C4-2B (cell line): Measurements from ENCODE around the gene VPS72.

Source experiments
- H3K27ac ChIP-seq: fragments of 450-650 bp; 2 replicates; pipeline ENCODE4 v1.5.1; 2017
- CTCF ChIP-seq: fragments of 450-650 bp; conservative IDR thresholded peaks from 2 replicates; pipeline ENCODE4 v1.5.1; 2017; ENCODE audit warnings: mild to moderate bottlenecking
- ZFX ChIP-seq: fragments of 450-650 bp; IDR thresholded peaks from 2 replicates; pipeline ENCODE4 v1.6.1; 2017

VPS72 gene

DNA sequence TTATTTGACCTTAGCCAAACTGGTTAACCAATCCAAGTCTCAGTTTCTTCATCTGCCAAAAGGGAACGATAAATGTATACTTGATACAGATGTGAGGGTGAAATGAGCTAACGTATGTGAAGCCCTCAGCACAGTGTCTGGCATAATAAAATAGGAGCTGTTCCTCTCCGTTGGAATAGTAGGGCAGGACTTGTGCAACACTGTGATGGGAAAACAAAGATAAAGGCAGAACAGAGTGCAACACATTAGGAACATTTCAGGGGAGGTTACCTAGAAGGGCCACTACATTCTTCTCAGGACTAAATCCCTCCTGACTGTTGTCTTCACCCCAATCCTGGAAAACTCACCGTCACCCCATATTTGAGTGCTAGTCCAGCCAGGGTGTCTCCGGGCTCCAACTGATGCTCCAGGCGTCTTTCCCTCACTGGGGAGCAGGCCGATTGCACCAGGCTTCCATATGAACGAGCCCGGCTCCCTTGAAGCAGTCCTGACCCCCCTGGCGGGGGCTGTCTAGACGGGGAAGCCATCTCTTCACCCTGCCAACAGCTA, 25.2 kb downstream of the VPS72 start:
- TF ChIP-seq ZFX: no peak
- no peak for TF ChIP-seq CTCF
- peak overlapping the region; percentile 74 for H3K27ac ChIP-seq

DNA sequence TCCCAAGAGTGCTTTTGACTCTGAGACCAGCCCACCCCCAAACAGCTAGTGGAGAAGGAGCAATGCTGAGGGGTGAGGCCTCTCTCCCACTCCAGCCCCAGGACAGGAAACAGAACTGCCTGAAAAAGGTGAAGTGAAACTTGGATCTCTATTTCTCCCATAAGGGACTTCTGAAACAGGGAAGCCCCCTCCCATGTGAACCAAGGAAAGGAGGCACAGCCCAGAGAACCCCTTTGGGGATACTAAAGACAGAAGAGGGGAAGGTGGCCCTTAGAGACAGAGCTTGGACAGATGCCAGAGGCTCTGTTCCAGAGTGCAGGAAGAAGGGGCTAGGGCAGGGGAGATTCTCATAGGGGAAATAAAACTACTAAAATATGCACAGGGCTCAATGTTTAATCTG, 30.6 kb downstream of the VPS72 start:
- TF ChIP-seq CTCF (no peak), ZFX (no peak)
- H3K27ac ChIP-seq: no peak overlapping the region

- TF ChIP-seq ZFX: no peak
- TF ChIP-seq CTCF: no peak
- no peak overlapping the region for H3K27ac ChIP-seq
Measured at GRCh38 chr1:151158751-151159251, 31.2 kb downstream of the VPS72 start.

GRCh38 chr1:151158326-151158725, 31.7 kb downstream of the VPS72 start:
- no peak for TF ChIP-seq CTCF
- TF ChIP-seq ZFX: no peak
- H3K27ac ChIP-seq: no peak overlapping the region

- no peak for TF ChIP-seq CTCF
- TF ChIP-seq ZFX: no peak
- H3K27ac ChIP-seq: no peak overlapping the region
Measured at GRCh38 chr1:151157067-151157531, 32.9 kb downstream of the VPS72 start.

- H3K27ac ChIP-seq: no peak within 1 kb of the TSS
- TF ChIP-seq CTCF (no peak), ZFX (no peak)
Measured at GRCh38 chr1:151156515-151156819, 33.5 kb downstream of the VPS72 start, which contains the start of gene TNFAIP8L2. Gene TNFAIP8L2, plus strand, starts transcription at chr1:151156649. Its CDS starts 2,049 bp downstream, at chr1:151158698.

- no peak overlapping the region for H3K27ac ChIP-seq
- TF ChIP-seq CTCF (no peak), ZFX (no peak)
Measured at GRCh38 chr1:151147665-151148064, 42.3 kb downstream of the VPS72 start.
